HG03175 (cell line): ENCODE results near the gene IMPDH1.

Experiments used
- ATAC-seq: cut with Tn5 transposase; IDR thresholded peaks from one replicate; pipeline ENCODE4 v1.9.1; 2021; ENCODE audit warnings: mild to moderate bottlenecking, moderate library complexity; ENCODE audit not compliant: unreplicated experiment

The IMPDH1 gene

DNA sequence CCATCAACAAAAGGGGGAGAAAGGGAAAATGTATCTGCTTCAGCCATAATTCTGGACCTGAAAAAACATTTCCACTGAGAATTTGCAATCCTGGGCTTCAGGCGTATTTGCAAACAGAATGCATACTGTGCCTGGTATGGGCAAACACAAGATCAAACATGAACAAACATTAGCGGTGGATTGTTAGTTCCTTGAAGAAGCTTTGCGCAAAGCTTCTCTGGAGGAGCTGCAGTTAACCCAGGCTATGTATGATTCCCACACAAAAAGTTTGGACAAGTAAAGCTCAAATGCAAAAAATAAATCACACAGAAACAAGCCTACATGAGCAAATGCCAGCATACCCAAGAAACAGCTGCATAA is 25.5 kb upstream of the IMPDH1 start:
- no peak for ATAC-seq

DNA sequence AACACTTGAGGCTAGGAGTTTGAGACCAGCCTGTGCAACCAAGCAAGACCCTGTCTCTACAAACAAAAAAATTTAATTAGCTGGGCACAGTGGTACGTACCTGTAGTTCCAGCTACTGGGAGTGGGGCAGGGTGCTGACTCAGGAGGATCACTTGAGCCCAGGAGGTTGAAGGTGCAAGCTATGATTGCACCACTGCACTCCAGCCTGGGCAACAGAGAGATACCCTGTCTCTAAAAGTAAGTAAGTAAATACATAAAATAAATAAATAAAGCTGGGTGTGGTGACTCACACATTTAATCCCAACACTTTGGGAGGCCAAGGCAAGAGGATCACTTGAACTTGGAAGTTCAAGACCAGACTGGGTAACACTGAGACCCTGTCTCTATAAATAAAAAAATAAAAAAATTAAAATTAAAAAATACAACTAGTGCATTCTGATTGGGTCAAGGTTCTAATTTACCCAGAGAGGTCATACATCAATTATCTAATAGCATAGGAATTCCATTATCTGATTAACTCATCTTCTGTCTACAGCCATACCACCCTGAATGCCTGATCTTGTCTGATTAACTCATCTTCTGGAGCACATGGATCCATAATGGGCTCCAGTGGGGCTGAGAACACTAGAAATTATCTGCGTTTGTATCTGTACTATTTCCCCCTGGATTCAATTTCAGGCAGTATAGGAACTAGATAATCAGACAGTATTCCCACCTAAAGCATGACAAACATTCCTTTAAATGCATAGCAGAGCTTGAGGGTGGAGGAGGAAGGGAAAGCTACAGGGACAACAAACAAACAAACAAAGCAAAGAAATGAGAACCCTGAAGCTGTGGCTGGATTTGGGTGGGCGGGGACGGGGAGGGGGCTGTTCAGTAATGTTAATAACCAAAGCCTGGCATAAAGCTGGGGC is 24.9 kb upstream of the IMPDH1 start:
- no peak for ATAC-seq

GRCh38 chr7:128431754-128432153 is 22.0 kb upstream of the IMPDH1 start:
- ATAC-seq = no peak

DNA sequence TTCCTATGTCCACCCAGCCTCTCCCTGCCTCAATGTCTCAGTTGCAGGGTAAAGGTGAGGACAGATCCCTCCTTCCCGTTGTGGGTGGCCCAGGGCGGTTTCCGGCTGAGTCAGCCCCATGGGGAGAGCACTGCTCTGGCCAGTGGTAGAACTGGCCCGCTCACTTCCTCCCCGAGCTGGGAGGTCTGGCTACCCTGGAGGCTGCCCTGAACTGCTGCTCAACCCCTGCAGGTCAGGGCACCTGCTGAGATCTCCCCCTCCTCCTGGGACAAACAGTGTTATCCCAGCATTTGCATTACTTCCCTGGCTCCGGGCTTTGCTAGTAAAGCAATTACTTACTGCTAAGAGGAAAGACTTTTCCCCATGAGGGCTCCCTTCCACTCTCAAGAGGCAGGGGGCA is 21.4 kb upstream of the IMPDH1 start:
- no peak for ATAC-seq

DNA sequence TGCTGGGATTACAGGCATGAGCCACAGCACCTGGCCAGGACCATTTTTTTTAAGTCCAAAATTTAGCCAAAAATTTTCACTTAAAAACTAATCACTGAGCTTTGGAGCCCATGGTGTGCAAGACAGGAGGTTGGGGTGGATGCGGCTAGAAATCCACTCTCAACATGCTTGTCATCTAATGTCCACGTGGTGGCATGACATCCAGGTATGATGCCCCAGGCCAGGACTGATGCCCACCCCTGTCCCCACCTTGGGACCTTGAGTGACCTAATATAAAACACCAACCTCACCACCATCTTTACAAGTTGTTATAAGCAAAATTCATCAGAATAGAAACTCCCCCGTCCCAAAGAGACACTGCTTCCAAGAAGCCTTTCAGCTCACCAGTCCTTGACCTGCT is 20.4 kb upstream of the IMPDH1 start:
- ATAC-seq = no peak

- ATAC-seq = peak; percentile 52
Measured at GRCh38 chr7:128427289-128427891, 17.6 kb upstream of the IMPDH1 start.

GRCh38 chr7:128425850-128426249 is 16.1 kb upstream of the IMPDH1 start:
- no peak for ATAC-seq

DNA sequence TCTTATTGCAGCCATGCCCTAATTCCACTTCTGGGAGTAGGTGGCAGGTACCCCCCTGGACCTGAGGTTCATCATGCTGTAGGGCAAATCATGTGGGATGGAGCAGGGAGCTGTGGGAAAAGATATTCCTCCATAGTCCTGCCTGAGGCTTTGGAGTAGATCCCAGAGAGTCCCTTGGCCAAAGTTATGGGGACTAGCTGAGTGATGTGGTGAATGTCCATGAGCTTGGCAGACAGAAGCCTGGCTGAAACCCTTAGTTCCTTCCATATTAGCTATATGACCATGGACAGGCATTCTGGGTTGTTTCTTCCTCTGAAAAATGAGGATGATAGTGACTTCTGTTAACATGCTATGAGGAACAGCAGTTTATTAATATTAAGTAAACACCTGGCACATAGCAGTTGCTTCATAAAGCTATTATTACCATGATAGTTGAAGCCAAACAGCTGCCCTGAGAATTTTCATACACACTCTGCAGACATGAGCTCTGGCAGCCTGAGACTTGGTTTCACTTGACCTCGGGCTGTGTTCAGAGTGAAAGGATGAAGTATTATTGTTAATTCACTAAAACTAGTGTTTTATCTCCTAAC is 15.0 kb upstream of the IMPDH1 start:
- ATAC-seq = no peak

DNA sequence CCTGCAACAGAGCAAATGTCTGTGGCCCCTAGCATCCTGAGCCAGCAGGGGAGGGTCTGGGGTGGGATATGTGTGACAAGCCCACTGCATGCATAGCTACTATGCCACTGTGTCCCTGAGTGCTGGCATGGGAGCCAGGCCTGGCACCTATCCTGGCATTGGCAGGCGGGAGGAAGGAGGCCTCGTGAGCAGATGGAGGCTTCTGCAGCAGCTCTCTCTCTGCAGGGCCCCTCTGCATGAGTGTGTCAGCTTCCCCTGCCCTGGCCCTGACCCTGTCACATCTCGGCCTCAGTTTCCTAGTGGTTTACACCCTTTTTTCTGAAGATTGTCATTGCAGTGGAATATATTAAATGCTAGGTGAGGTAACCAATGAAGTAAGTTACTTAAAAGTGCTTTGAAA is 13.1 kb upstream of the IMPDH1 start:
- ATAC-seq = no peak

- ATAC-seq = no peak
Measured at GRCh38 chr7:128422037-128422436, 12.3 kb upstream of the IMPDH1 start.

GRCh38 chr7:128421384-128421783 is 11.6 kb upstream of the IMPDH1 start:
- ATAC-seq = no peak

- no peak for ATAC-seq
Measured at GRCh38 chr7:128420773-128421172, 11.0 kb upstream of the IMPDH1 start.

- ATAC-seq = no peak
Measured at GRCh38 chr7:128419257-128419656, 9.5 kb upstream of the IMPDH1 start.

DNA sequence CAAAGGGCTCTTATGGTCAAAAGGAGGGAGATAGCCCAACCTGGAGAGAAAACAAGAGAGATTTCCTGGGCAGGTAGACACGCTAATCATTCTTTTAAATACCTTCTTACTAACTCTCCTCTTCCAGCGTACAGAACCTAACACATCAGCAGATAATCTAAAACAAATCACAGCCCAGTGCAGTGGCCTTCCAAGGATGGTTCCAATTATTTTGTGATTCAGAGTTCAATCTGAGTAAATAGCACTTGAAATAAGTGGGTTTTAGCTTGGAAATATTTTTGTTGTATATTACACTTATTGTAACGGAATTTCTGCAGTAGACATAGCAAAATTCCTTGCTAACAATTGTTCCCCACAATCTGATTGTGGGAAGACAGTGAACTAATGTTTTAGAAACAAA is 7.3 kb upstream of the IMPDH1 start:
- ATAC-seq = no peak

DNA sequence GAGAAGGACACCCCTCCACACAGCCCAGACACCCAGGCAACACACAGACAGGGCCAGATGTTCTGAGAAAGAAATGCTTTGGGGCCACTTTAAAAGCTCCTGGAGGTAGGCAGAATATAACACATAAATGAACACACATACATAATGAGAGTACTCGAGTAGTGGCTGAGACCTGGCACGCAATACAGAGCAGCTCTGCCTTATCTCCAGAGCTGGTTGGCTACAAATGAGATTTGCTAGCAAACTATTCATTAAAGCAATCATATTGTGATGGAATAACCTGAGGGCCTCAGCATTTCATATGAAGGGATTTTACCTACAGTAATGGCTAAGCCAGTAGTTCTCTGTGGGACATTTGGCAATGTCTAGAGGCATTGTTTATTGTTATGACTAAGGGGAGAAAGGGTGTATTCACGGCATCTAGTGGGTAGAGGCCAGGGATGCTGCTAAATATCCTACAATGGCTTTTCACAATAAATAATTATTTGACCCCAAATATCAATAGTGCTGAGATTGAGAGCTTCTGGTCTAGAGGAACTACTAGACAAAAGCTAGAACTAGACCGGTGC is 5.5 kb upstream of the IMPDH1 start:
- no peak for ATAC-seq

GRCh38 chr7:128410451-128410753 is 620 bp upstream of the IMPDH1 start:
- ATAC-seq = no peak

GRCh38 chr7:128408709-128409595 is 830 bp downstream of the IMPDH1 start:
- no peak for ATAC-seq

GRCh38 chr7:128407751-128408708 is 1.8 kb downstream of the IMPDH1 start:
- no peak for ATAC-seq

DNA sequence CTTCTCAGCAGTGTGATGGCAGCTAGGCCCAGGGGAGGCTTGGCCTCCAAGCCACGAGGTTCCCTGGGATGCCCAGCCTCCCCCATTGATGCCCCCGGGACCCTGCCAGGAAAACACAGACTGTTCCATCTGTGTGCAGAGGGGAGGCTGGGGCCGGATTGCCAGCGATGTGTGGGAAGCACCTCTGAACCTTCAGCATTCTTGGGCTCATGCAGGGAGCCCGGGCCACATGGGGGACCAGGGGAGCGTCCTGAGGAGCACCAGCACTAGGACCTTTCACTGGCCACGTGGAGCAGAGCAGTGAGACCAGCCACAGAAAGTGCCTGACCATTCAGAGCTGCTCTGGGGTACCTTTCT is 2.6 kb downstream of the IMPDH1 start:
- ATAC-seq = no peak
